ENCODE results near the gene MYO5C. TPM values are rescaled to one million over a fixed set of nuclear protein-coding genes. Genes with fewer than 3 reads are reported as not detected.

The MYO5C gene
- total and polyA plus RNA-seq, 2 of the 4 experiments (the other 2 are of a cell fraction): under 0.01 to 0.03 TPM

DNA sequence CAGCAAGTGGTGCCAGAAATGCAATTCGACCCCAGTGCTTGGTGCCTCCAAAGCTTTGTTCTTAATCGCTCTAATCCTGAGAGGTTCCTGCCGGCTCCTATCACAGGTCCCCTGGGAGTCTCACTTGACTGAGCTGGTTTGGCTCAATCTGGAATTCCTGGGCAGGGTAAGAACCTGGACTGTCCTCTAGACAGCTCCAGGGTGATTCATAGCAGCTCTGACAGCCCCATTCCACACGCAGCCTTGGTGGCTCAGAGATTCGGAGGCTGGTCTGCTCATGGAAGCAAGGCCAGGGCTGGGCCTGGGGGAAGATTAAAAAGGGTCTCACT is 37.9 kb downstream of the MYO5C start:
- H4K91ac ChIP-seq (ENCODE audit: insufficient read depth, low read depth, low read length): peak overlapping the region; percentile 21; the same call in 1 of the 2 replicates
- no peak overlapping the region for H3K56ac ChIP-seq (ENCODE audit: extremely low read depth, insufficient read depth, low read length)
- no peaks in the 10 kb centered on the region for H3K36me3 ChIP-seq (ENCODE audit: control insufficient read depth, insufficient read depth, low read length)
- in situ Hi-C loops (cut with MboI; ENCODE audit: low sequenced_read_pairs): no loop called here
- no peak overlapping the region for H2BK120ac ChIP-seq (ENCODE audit: low read depth, low read length)
- no peak overlapping the region for H3K4me3 ChIP-seq (ENCODE audit: insufficient read depth, low read depth, low read length)
- H3K4ac ChIP-seq (ENCODE audit: low read depth, low read length): no peak overlapping the region
- H3K9ac ChIP-seq (ENCODE audit: low read depth, low read length): no peak overlapping the region
- H2AK5ac ChIP-seq (ENCODE audit: low read depth, low read length): 0 out of 2 replicates have a peak overlapping the region, but pooled peaks have one; percentile 2
- H3K79me1 ChIP-seq (ENCODE audit: low read depth in 1 of 2, low read length in 2 of 2): no peaks in the 10 kb centered on the region
- H2BK15ac ChIP-seq (ENCODE audit: low read depth, low read length): no peak overlapping the region
- ATAC-seq (ENCODE audit: low read depth) (no peak), DNase-seq (peak; percentile 13)
- H3K9me1 ChIP-seq (ENCODE audit: insufficient read depth, low read length): peaks cover 18% of the 10 kb centered on the region
- no peak overlapping the region for H2BK20ac ChIP-seq (ENCODE audit: low read depth, low read length)
- no peak overlapping the region for H2AFZ ChIP-seq (replicated peaks; ENCODE audit: low read length, poor library complexity)
- H3K18ac ChIP-seq (ENCODE audit: low read depth, low read length): no peak overlapping the region
- no peak overlapping the region for H4K8ac ChIP-seq (ENCODE audit: low read depth in 2 of 2, low read length in 2 of 2)
- no peaks in the 10 kb centered on the region for H4K20me1 ChIP-seq (ENCODE audit: insufficient read depth, low read length)
- ChIA-PET CTCF (interaction anchor here (1.5 to 2.1 kb wide), 2 partner anchors 207 to 307 kb away, joined by 3 to 5 read pairs; no protein-coding TSS in a partner anchor), POLR2A (ENCODE audit: unreplicated experiment) (no interaction called here)
- H4K5ac ChIP-seq (ENCODE audit: low read depth, low read length): no peak overlapping the region
- no peaks in the 10 kb centered on the region for H3K9me3 ChIP-seq (ENCODE audit: control insufficient read depth, insufficient read depth, low read length)
- 59% methylated on average over 3 of the region's 5 CpGs; no CpG with 5 or more reads in 1 of the 2 experiments for WGBS, 2 experiments (ENCODE audit: extremely low coverage in 2 of 2, insufficient read length in 1 of 2)
- no peak overlapping the region; the same call in 1 of the 2 replicates for H3K14ac ChIP-seq (replicated peaks; ENCODE audit: low read depth, low read length)
- no peak overlapping the region for H2BK5ac ChIP-seq (ENCODE audit: low read depth, low read length, poor library complexity, severe bottlenecking)
- no peaks in the 10 kb centered on the region for H3K27me3 ChIP-seq (ENCODE audit: control insufficient read depth, insufficient read depth, low read length)
- H3K27ac ChIP-seq (ENCODE audit: insufficient read depth, low read length): no peak overlapping the region
- dilution Hi-C loops (cut with HindIII; ENCODE audit: low sequenced_read_pairs, unreplicated experiment): no loop called here
- H2AK9ac ChIP-seq (replicated peaks; ENCODE audit: low read depth, low read length, poor library complexity): no peak overlapping the region
- no peak overlapping the region for H3K4me2 ChIP-seq (ENCODE audit: low read depth, low read length)
- TF ChIP-seq SMC3 (IDR thresholded peaks at IDR 0.05; ENCODE audit: low read depth, low read length) (no peak), NFE2L2 (IDR thresholded peaks at IDR 0.05; ENCODE audit: low read depth, low read length) (no peak), CEBPB (IDR thresholded peaks at IDR 0.05; ENCODE audit: low read depth, low read length) (no peak), BHLHE40 (IDR thresholded peaks at IDR 0.05; ENCODE audit: low read depth, low read length) (no peak), FOS (IDR thresholded peaks at IDR 0.05; ENCODE audit: low read depth, low read length) (no peak), MAZ (IDR thresholded peaks at IDR 0.05; ENCODE audit: borderline replicate concordance, low read depth, low read length) (no peak), POLR2A (IDR thresholded peaks at IDR 0.05; ENCODE audit: low read depth, low read length) (no peak), RAD21 (IDR thresholded peaks at IDR 0.05; ENCODE audit: low read length) (no peak), RFX5 (IDR thresholded peaks at IDR 0.05; ENCODE audit: low read depth, low read length) (no peak), MAFK (IDR thresholded peaks at IDR 0.05; ENCODE audit: low read depth, low read length) (no peak), CHD1 (IDR thresholded peaks at IDR 0.05; ENCODE audit: low read depth, low read length) (no peak), RCOR1 (IDR thresholded peaks at IDR 0.05; ENCODE audit: insufficient replicate concordance, low read length) (no peak), MXI1 (IDR thresholded peaks at IDR 0.05; ENCODE audit: borderline replicate concordance, low read depth, low read length) (no peak)
- TF ChIP-seq, protein P1, sequence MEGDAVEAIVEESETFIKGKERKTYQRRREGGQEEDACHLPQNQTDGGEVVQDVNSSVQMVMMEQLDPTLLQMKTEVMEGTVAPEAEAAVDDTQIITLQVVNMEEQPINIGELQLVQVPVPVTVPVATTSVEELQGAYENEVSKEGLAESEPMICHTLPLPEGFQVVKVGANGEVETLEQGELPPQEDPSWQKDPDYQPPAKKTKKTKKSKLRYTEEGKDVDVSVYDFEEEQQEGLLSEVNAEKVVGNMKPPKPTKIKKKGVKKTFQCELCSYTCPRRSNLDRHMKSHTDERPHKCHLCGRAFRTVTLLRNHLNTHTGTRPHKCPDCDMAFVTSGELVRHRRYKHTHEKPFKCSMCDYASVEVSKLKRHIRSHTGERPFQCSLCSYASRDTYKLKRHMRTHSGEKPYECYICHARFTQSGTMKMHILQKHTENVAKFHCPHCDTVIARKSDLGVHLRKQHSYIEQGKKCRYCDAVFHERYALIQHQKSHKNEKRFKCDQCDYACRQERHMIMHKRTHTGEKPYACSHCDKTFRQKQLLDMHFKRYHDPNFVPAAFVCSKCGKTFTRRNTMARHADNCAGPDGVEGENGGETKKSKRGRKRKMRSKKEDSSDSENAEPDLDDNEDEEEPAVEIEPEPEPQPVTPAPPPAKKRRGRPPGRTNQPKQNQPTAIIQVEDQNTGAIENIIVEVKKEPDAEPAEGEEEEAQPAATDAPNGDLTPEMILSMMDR (conservative IDR thresholded peaks at IDR 0.05; ENCODE audit: low read depth, low read length): no peak
- TF ChIP-seq, protein P2, sequence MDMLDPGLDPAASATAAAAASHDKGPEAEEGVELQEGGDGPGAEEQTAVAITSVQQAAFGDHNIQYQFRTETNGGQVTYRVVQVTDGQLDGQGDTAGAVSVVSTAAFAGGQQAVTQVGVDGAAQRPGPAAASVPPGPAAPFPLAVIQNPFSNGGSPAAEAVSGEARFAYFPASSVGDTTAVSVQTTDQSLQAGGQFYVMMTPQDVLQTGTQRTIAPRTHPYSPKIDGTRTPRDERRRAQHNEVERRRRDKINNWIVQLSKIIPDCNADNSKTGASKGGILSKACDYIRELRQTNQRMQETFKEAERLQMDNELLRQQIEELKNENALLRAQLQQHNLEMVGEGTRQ (IDR thresholded peaks at IDR 0.05; ENCODE audit: low read depth, low read length): no peak
- TF ChIP-seq, protein P3, sequence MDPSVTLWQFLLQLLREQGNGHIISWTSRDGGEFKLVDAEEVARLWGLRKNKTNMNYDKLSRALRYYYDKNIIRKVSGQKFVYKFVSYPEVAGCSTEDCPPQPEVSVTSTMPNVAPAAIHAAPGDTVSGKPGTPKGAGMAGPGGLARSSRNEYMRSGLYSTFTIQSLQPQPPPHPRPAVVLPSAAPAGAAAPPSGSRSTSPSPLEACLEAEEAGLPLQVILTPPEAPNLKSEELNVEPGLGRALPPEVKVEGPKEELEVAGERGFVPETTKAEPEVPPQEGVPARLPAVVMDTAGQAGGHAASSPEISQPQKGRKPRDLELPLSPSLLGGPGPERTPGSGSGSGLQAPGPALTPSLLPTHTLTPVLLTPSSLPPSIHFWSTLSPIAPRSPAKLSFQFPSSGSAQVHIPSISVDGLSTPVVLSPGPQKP (IDR thresholded peaks at IDR 0.05; ENCODE audit: borderline replicate concordance, low read depth, low read length): no peak
- no peak overlapping the region for H3K23ac ChIP-seq (ENCODE audit: low read depth, low read length)
- intact Hi-C loops (cut with micrococcal nuclease): loop anchor here (2.0 to 10.0 kb wide), 3 partner anchors 271 to 417 kb away; partner anchors contain the start of genes ARPP19, ATOSA and MYO5A
- BruUV-seq (replicated peaks): no TSS peak
- H3K4me1 ChIP-seq (ENCODE audit: control insufficient read depth, insufficient read depth, low read length): peaks cover 14% of the 10 kb centered on the region
